Naive thymus-derived CD4-positive, alpha-beta T cell (primary cell): ENCODE data around the gene CCDC186. TPM values are rescaled to one million over a fixed set of nuclear protein-coding genes. Genes with fewer than 3 reads are reported as not detected.

Source experiments
- ATAC-seq: fragments of 150-1000 bp; cut with Tn5 transposase; 2 replicates; pipeline ENCODE4 v1.10.0; 2021; ENCODE audit warnings: mild to moderate bottlenecking, moderate library complexity
- CTCF ChIA-PET: fragments of 350-600 bp; sonication (Branson Sonifier 250); formaldehyde crosslinking; loops from one replicate; lab custom pipeline; 2021; ENCODE audit warnings: antibody characterized with exemption; lab: Charles Lee
- POLR2A ChIA-PET: fragments of 350-600 bp; sonication (Branson Sonifier 250); formaldehyde crosslinking; loops from one replicate; lab custom pipeline; 2021; ENCODE audit warnings: antibody characterized with exemption, inconsistent platforms; lab: Charles Lee
- DNase-seq, 9 donors: peaks; one replicate each; pipeline versions ENCODE4 v3.0.0 to v3.0.0-alpha.2; 2020 to 2022; ENCODE audit warnings: mixed read lengths in 1 of 9
- H3K27ac ChIP-seq: one replicate; pipeline ENCODE4 v1.7.0; 2013; ENCODE audit warnings: mild to moderate bottlenecking, low read depth, low read length, moderate library complexity
- H3K27me3 ChIP-seq, 2 donors: one replicate each; pipeline ENCODE4 v1.7.0; 2013; ENCODE audit warnings: low read length in 2 of 2, mild to moderate bottlenecking in 2 of 2, moderate library complexity in 2 of 2; ENCODE audit not compliant: control insufficient read depth in 2 of 2, insufficient read depth in 2 of 2
- H3K36me3 ChIP-seq, 3 experiments: 1 replicate in 2 of 3; 2 replicates in 1 of 3; pipeline ENCODE4 v1.7.0; 2013; ENCODE audit warnings: low read length in 3 of 3, mild to moderate bottlenecking in 3 of 3, moderate library complexity in 1 of 3; ENCODE audit not compliant: insufficient read depth in 3 of 3, control insufficient read depth in 2 of 3
- H3K4me1 ChIP-seq, 2 donors: one replicate each; pipeline ENCODE4 v1.7.0; 2013; ENCODE audit warnings: low read length in 2 of 2, mild to moderate bottlenecking in 2 of 2, moderate library complexity in 1 of 2; ENCODE audit not compliant: control insufficient read depth in 2 of 2, insufficient read depth in 2 of 2
- H3K4me3 ChIP-seq: 2 replicates; pipeline ENCODE4 v1.7.0; 2013; ENCODE audit warnings: mild to moderate bottlenecking, low read length
- H3K9me3 ChIP-seq, 3 experiments: 1 replicate in 2 of 3; 2 replicates in 1 of 3; pipeline ENCODE4 v1.7.0; 2013; ENCODE audit warnings: low read length in 3 of 3; ENCODE audit not compliant: control insufficient read depth in 2 of 3
- H3K27ac Mint-ChIP-seq, 9 donors: one replicate each; pipeline ENCODE4 v1.8.0; 2020 to 2022; ENCODE audit warnings: mixed read lengths in 9 of 9, mild to moderate bottlenecking in 8 of 9, moderate library complexity in 5 of 9, inconsistent platforms in 2 of 9
- H3K27me3 Mint-ChIP-seq, 5 donors: one replicate each; pipeline ENCODE4 v1.8.0; 2021 to 2022; ENCODE audit warnings: mixed read lengths in 5 of 5, mild to moderate bottlenecking in 1 of 5
- H3K36me3 Mint-ChIP-seq, 5 donors: one replicate each; pipeline ENCODE4 v1.8.0; 2020 to 2022; ENCODE audit warnings: mixed read lengths in 5 of 5, mild to moderate bottlenecking in 3 of 5, inconsistent platforms in 1 of 5
- H3K4me1 Mint-ChIP-seq, 7 donors: one replicate each; pipeline ENCODE4 v1.8.0; 2020 to 2022; ENCODE audit warnings: mixed read lengths in 7 of 7, mild to moderate bottlenecking in 3 of 7, inconsistent platforms in 1 of 7
- H3K4me3 Mint-ChIP-seq, 10 donors: one replicate each; pipeline ENCODE4 v1.8.0; 2020 to 2022; ENCODE audit warnings: mild to moderate bottlenecking in 10 of 10, mixed read lengths in 10 of 10, moderate library complexity in 6 of 10, inconsistent platforms in 2 of 10
- H3K9me3 Mint-ChIP-seq, 11 donors: one replicate each; pipeline ENCODE4 v1.8.0; 2020 to 2022; ENCODE audit warnings: mixed read lengths in 11 of 11, mild to moderate bottlenecking in 4 of 11, inconsistent platforms in 1 of 11, moderate library complexity in 1 of 11
- intact Hi-C, 2 donors: fragments of 100-400 bp; cut with micrococcal nuclease; formaldehyde crosslinking; loops; one replicate each; pipeline ENCODE4 v1.15.1; 2023
- polyA plus RNA-seq, 2 donors: library from polyadenylated mRNA; unstranded; fragments of 300-500 nt; fragmentation: Illumina TruSeq; gene quantifications; one replicate each; pipeline ENCODE4 v1.2.3, GENCODE V29; 2021
- total RNA-seq, 6 experiments: library from RNA in 5 of 6; stranded (reverse) in 5 of 6; gene quantifications; 1 replicate in 5 of 6; 2 replicates in 1 of 6; pipeline ENCODE4 v1.2.3 and lab custom pipeline; 2021 to 2026

Gene CCDC186
- total and polyA plus RNA-seq, 7 experiments from 2014 or later = 18.6 to 42.9 (median 33.2) TPM

- H3K27ac ChIP-seq = peak overlapping the region; percentile 88
- H3K36me3 ChIP-seq = peaks cover 0 to 6% (median 0%) of the 10 kb centered on the region in 3 experiments
- peaks cover 0 to 7% (median 5%) of the 10 kb centered on the region in 11 donors for H3K9me3 Mint-ChIP-seq
- H3K4me1 Mint-ChIP-seq = peaks cover 25 to 59% (median 41%) of the 10 kb centered on the region in 7 donors
- peak overlapping the region; percentile 92 to 99 (median 98) for H3K27ac Mint-ChIP-seq
- peak overlapping the region; percentile 83 for H3K4me3 ChIP-seq
- no peak for ATAC-seq
- CTCF ChIA-PET = no interaction called here
- H3K27me3 ChIP-seq = no peaks in the 10 kb centered on the region
- POLR2A ChIA-PET = interaction anchor here (0.6 to 1.5 kb wide), 4 partner anchors 23 to 327 kb away, joined by 3 to 4 read pairs (median 4); no protein-coding TSS in a partner anchor
- H3K4me1 ChIP-seq = peaks cover 0 to 8% of the 10 kb centered on the region in 2 donors
- DNase-seq = peak in 5 of 9 donors; percentile 6 to 26 (median 19)
- intact Hi-C loops = loop anchor here (1.0 to 10.0 kb wide), 7 partner anchors 212 to 1988 kb away; partner anchors contain the start of genes ACSL5 (in 1 of the 2), FHIP2A (in 1 of the 2), GPAM (in 1 of the 2) and VTI1A (in 1 of the 2)
- peak overlapping the region; percentile 88 to 100 (median 96) for H3K4me3 Mint-ChIP-seq
- peaks cover 0 to 21% (median 0%) of the 10 kb centered on the region in 5 donors for H3K27me3 Mint-ChIP-seq
- H3K36me3 Mint-ChIP-seq = peaks cover 3 to 24% (median 15%) of the 10 kb centered on the region in 5 donors
- peaks cover 0 to 5% (median 0%) of the 10 kb centered on the region in 3 experiments for H3K9me3 ChIP-seq
These were observed 1.0 kb downstream of the CCDC186 start for GRCh38 chr10:114172776-114173602.

GRCh38 chr10:114172216-114172615 lies 1.8 kb downstream of the CCDC186 start:
- ChIA-PET POLR2A (interaction anchor here (0.8 kb wide), 1 partner anchor 23 kb away, joined by 3 read pairs; no protein-coding TSS in a partner anchor), CTCF (no interaction called here)
- Histone ChIP-seq H3K27me3 (no peaks in the 10 kb centered on the region), H3K27ac (no peak overlapping the region), H3K9me3 (peaks cover 0 to 5% (median 0%) of the 10 kb centered on the region in 3 experiments), H3K36me3 (peaks cover 0 to 6% (median 0%) of the 10 kb centered on the region in 3 experiments), H3K4me1 (peaks cover 0 to 8% of the 10 kb centered on the region in 2 donors), H3K4me3 (no peak overlapping the region)
- DNase-seq (peak in 2 of 9 donors; percentile 3 to 9), ATAC-seq (no peak)
- Mint-ChIP-seq H3K4me3 (peak overlapping the region; percentile 88 to 100 (median 96)), H3K9me3 (peaks cover 0 to 7% (median 5%) of the 10 kb centered on the region in 11 donors), H3K36me3 (peaks cover 3 to 27% (median 19%) of the 10 kb centered on the region in 5 donors), H3K27ac (peak overlapping the region; percentile 63 to 99 (median 98)), H3K27me3 (peaks cover 0 to 20% (median 0%) of the 10 kb centered on the region in 5 donors), H3K4me1 (peaks cover 30 to 63% (median 45%) of the 10 kb centered on the region in 7 donors)
- intact Hi-C loops = loop anchor here (5.0 to 10.0 kb wide), 6 partner anchors 355 to 1987 kb away; partner anchors contain the start of genes ACSL5 (in 1 of the 2), FHIP2A (in 1 of the 2), GPAM (in 1 of the 2) and VTI1A (in 1 of the 2)

GRCh38 chr10:114168450-114169009 lies 5.5 kb downstream of the CCDC186 start:
- ATAC-seq = no peak
- no peak for DNase-seq
- Mint-ChIP-seq H3K27me3 (no peaks in the 10 kb centered on the region), H3K4me1 (peaks cover 34 to 67% (median 56%) of the 10 kb centered on the region in 7 donors), H3K9me3 (peaks cover 0 to 9% (median 5%) of the 10 kb centered on the region in 11 donors), H3K36me3 (peaks cover 0 to 38% (median 33%) of the 10 kb centered on the region in 5 donors), H3K4me3 (peak overlapping the region in 1 of 10 donors; percentile 17), H3K27ac (peak overlapping the region in 1 of 9 donors; percentile 38)
- peaks cover 0 to 5% (median 0%) of the 10 kb centered on the region in 3 experiments for H3K9me3 ChIP-seq
- no peak overlapping the region for H3K4me3 ChIP-seq
- CTCF ChIA-PET = no interaction called here
- no peak overlapping the region for H3K27ac ChIP-seq
- intact Hi-C loops = no loop called here
- no peaks in the 10 kb centered on the region for H3K27me3 ChIP-seq
- H3K4me1 ChIP-seq = peaks cover 2 to 5% of the 10 kb centered on the region in 2 donors
- H3K36me3 ChIP-seq = peaks cover 0 to 1% (median 0%) of the 10 kb centered on the region in 3 experiments
- POLR2A ChIA-PET = no interaction called here

GRCh38 chr10:114167985-114168384 lies 6.0 kb downstream of the CCDC186 start:
- Mint-ChIP-seq H3K27ac (no peak overlapping the region), H3K9me3 (peaks cover 0 to 9% (median 5%) of the 10 kb centered on the region in 11 donors), H3K36me3 (peaks cover 0 to 44% (median 37%) of the 10 kb centered on the region in 5 donors), H3K4me1 (peaks cover 36 to 70% (median 58%) of the 10 kb centered on the region in 7 donors), H3K27me3 (no peaks in the 10 kb centered on the region), H3K4me3 (no peak overlapping the region)
- DNase-seq = no peak
- Histone ChIP-seq H3K36me3 (no peaks in the 10 kb centered on the region), H3K27me3 (no peaks in the 10 kb centered on the region), H3K9me3 (peaks cover 0 to 5% (median 0%) of the 10 kb centered on the region in 3 experiments), H3K4me3 (no peak overlapping the region), H3K27ac (no peak overlapping the region), H3K4me1 (peaks cover 5 to 10% of the 10 kb centered on the region in 2 donors)
- ChIA-PET CTCF (interaction anchor here (1.5 kb wide), 1 partner anchor 136 kb away, joined by 4 read pairs; no protein-coding TSS in a partner anchor), POLR2A (interaction anchor here (0.9 kb wide), 1 partner anchor 8 kb away, joined by 3 read pairs; no protein-coding TSS in a partner anchor)
- ATAC-seq = no peak
- intact Hi-C loops = no loop called here

GRCh38 chr10:114166494-114166893 lies 7.5 kb downstream of the CCDC186 start:
- ATAC-seq = no peak
- Histone ChIP-seq H3K27ac (no peak overlapping the region), H3K36me3 (peaks cover 0 to 4% (median 0%) of the 10 kb centered on the region in 3 experiments), H3K4me3 (no peak overlapping the region), H3K27me3 (no peaks in the 10 kb centered on the region), H3K4me1 (peaks cover 5 to 9% of the 10 kb centered on the region in 2 donors), H3K9me3 (peaks cover 0 to 5% (median 0%) of the 10 kb centered on the region in 3 experiments)
- peaks cover 27 to 67% (median 55%) of the 10 kb centered on the region in 7 donors for H3K4me1 Mint-ChIP-seq
- no peak overlapping the region for H3K27ac Mint-ChIP-seq
- DNase-seq = no peak
- ChIA-PET POLR2A (no interaction called here), CTCF (interaction anchor here (1.3 to 1.5 kb wide), 2 partner anchors 11 to 138 kb away, joined by 4 read pairs; no protein-coding TSS in a partner anchor)
- peaks cover 0 to 9% (median 5%) of the 10 kb centered on the region in 11 donors for H3K9me3 Mint-ChIP-seq
- intact Hi-C loops = no loop called here
- H3K36me3 Mint-ChIP-seq = peaks cover 0 to 52% (median 47%) of the 10 kb centered on the region in 5 donors
- no peaks in the 10 kb centered on the region for H3K27me3 Mint-ChIP-seq
- H3K4me3 Mint-ChIP-seq = peak overlapping the region in 1 of 10 donors; percentile 5

GRCh38 chr10:114166043-114166442 lies 8.0 kb downstream of the CCDC186 start:
- ATAC-seq = no peak
- CTCF ChIA-PET = no interaction called here

More at GRCh38 chr10:114166043-114166442, 8.0 kb downstream of the CCDC186 start:
- H3K36me3 Mint-ChIP-seq = peaks cover 0 to 52% (median 46%) of the 10 kb centered on the region in 5 donors
- H3K9me3 ChIP-seq = peaks cover 0 to 5% (median 0%) of the 10 kb centered on the region in 3 experiments
- no peaks in the 10 kb centered on the region for H3K27me3 ChIP-seq
- H3K9me3 Mint-ChIP-seq = peaks cover 0 to 10% (median 5%) of the 10 kb centered on the region in 11 donors
- no peak for DNase-seq
- H3K4me3 ChIP-seq = no peak overlapping the region
- peaks cover 5 to 7% of the 10 kb centered on the region in 2 donors for H3K4me1 ChIP-seq
- peaks cover 0 to 7% (median 0%) of the 10 kb centered on the region in 3 experiments for H3K36me3 ChIP-seq
- H3K27ac ChIP-seq = no peak overlapping the region
- POLR2A ChIA-PET = no interaction called here
- H3K4me1 Mint-ChIP-seq = peaks cover 27 to 68% (median 59%) of the 10 kb centered on the region in 7 donors
- H3K4me3 Mint-ChIP-seq = peak overlapping the region in 2 of 10 donors; percentile 2 to 5
- H3K27ac Mint-ChIP-seq = no peak overlapping the region
- no peaks in the 10 kb centered on the region for H3K27me3 Mint-ChIP-seq
- intact Hi-C loops = no loop called here
